ENCODE results near the gene CAMK2B. TPM values are rescaled to one million over a fixed set of nuclear protein-coding genes. Genes with fewer than 3 reads are reported as not detected.

The CAMK2B gene
- total RNA-seq, 1 experiment from 2014 or later: 0.34 TPM

DNA sequence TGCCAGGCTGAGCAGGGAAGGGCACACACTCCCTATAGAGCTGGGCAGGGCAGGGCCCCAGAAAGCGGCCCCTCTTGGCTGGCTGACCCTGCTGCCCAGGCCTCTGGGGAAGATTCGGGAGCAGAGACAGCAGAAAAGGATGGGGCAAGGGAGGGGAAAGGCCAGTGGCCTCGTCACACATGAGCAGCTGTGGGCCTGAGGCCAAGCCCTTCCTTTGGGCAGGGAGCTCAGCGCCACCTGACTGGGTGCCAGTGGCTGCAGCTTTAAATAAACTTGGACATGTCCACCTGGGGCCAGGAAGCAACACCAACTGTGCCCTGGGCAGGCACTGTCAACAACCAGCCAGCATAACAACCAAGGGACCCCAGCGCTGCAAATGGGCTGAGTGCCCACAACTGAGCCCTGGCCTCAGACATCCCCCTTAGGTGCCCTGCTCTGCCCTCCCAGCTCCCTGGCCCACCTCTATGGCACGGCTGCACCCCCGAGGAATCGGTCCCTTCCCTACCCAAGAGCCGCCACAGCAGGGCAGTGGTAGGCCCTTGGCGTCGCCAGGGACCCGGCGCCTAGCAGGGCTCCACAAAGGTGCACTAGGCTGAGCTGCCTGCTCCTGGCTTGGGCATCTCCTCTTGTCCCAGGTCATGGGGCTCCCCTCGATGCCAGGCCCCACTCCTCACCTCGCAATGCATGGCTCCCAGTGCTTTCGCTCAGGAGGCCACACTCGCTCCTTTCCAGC, 2.6 kb downstream of the CAMK2B start (continued):
- TF ChIP-seq, protein P1, sequence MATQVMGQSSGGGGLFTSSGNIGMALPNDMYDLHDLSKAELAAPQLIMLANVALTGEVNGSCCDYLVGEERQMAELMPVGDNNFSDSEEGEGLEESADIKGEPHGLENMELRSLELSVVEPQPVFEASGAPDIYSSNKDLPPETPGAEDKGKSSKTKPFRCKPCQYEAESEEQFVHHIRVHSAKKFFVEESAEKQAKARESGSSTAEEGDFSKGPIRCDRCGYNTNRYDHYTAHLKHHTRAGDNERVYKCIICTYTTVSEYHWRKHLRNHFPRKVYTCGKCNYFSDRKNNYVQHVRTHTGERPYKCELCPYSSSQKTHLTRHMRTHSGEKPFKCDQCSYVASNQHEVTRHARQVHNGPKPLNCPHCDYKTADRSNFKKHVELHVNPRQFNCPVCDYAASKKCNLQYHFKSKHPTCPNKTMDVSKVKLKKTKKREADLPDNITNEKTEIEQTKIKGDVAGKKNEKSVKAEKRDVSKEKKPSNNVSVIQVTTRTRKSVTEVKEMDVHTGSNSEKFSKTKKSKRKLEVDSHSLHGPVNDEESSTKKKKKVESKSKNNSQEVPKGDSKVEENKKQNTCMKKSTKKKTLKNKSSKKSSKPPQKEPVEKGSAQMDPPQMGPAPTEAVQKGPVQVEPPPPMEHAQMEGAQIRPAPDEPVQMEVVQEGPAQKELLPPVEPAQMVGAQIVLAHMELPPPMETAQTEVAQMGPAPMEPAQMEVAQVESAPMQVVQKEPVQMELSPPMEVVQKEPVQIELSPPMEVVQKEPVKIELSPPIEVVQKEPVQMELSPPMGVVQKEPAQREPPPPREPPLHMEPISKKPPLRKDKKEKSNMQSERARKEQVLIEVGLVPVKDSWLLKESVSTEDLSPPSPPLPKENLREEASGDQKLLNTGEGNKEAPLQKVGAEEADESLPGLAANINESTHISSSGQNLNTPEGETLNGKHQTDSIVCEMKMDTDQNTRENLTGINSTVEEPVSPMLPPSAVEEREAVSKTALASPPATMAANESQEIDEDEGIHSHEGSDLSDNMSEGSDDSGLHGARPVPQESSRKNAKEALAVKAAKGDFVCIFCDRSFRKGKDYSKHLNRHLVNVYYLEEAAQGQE (IDR thresholded peaks at IDR 0.05; ENCODE audit: low read depth): no peak
- TF ChIP-seq CBX3 (IDR thresholded peaks at IDR 0.05; ENCODE audit: low read depth) (no peak), POLR2AphosphoS5 (IDR thresholded peaks at IDR 0.05; ENCODE audit: low read depth, low read length) (no peak), YY1 (IDR thresholded peaks at IDR 0.05; ENCODE audit: extremely low read depth, insufficient replicate concordance, low read depth, low read length) (no peak), EZH2 (IDR thresholded peaks at IDR 0.05) (no peak), CEBPB (IDR thresholded peaks at IDR 0.05; ENCODE audit: low read depth) (no peak)

DNA sequence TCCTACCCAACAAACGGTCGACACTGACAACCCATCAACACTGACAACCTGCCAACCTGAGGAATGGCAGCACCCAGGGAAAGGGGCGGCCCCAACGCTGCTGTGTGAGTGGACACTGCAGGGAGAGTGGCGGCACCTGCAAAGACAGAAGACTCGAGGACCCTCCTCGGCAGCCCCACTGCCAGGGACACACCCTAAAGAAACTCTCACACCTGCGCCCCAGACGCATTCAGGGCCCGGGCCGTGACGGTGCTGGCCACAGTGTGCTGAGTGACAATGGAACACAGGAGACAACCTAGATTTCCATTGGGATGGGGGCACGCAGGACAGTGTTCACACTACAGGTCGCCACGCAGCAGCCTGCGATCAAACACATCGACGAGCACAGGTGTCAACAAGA, 3.6 kb downstream of the CAMK2B start:
- no peaks in the 10 kb centered on the region for H3K4me1 ChIP-seq (ENCODE audit: control insufficient read depth in 1 of 2, insufficient read depth in 2 of 2, low read length in 2 of 2)
- H3K27ac ChIP-seq (ENCODE audit: low read depth, low read length): no peak overlapping the region
- intact Hi-C loops (cut with micrococcal nuclease): no loop called here
- RAD21 ChIA-PET (ENCODE audit: low non-redundant PET in 1 of 2, low total read pairs in 2 of 2, uncharacterized antibody in 2 of 2, unreplicated experiment in 2 of 2): no interaction called here
- H3K27me3 ChIP-seq (ENCODE audit: insufficient read depth, low read length): no peaks in the 10 kb centered on the region
- POLR2A ChIA-PET: no interaction called here
- CTCF ChIA-PET: no interaction called here
- no peaks in the 10 kb centered on the region for H4K20me1 ChIP-seq (ENCODE audit: insufficient read depth)
- no peaks in the 10 kb centered on the region for H3K9me3 ChIP-seq (ENCODE audit: control insufficient read depth in 1 of 2, insufficient read depth in 1 of 2, low read depth in 1 of 2, low read length in 2 of 2)
- no peak overlapping the region for H3K4me2 ChIP-seq (ENCODE audit: low read length)
- H3K9me2 ChIP-seq (ENCODE audit: insufficient read depth): no peaks in the 10 kb centered on the region
- no peaks in the 10 kb centered on the region for H3K36me3 ChIP-seq (ENCODE audit: control insufficient read depth in 1 of 2, insufficient read depth in 2 of 2, low read length in 2 of 2)
- H3K79me2 ChIP-seq (ENCODE audit: insufficient read depth, low read length): no peaks in the 10 kb centered on the region
- ATAC-seq (no peak), DNase-seq (ENCODE audit: low read depth, low spot score) (no peak)
- H2AFZ ChIP-seq (ENCODE audit: low read depth, low read length, poor library complexity, severe bottlenecking): no peak overlapping the region
- no peak overlapping the region for H3K4me3 ChIP-seq (replicated peaks in 1 of 2; ENCODE audit: low read depth in 1 of 2, low read length in 2 of 2)
- H3K9ac ChIP-seq (ENCODE audit: low read length): no peak overlapping the region
- BruUV-seq (replicated peaks): no TSS peak
- no peak for TF ChIP-seq SIN3A (IDR thresholded peaks at IDR 0.05; ENCODE audit: low read depth)
- no peak for TF ChIP-seq SP1 (IDR thresholded peaks at IDR 0.05; ENCODE audit: low read depth)
- TF ChIP-seq, protein P1 (IDR thresholded peaks at IDR 0.05; ENCODE audit: low read depth): no peak
- no peak for TF ChIP-seq POLR2AphosphoS5 (IDR thresholded peaks at IDR 0.05; ENCODE audit: low read depth, low read length)
- no peak for TF ChIP-seq ZNF274 (IDR thresholded peaks at IDR 0.05; ENCODE audit: low read depth, low read length)
- TF ChIP-seq JUND (IDR thresholded peaks at IDR 0.05): no peak
- TF ChIP-seq, protein P2, sequence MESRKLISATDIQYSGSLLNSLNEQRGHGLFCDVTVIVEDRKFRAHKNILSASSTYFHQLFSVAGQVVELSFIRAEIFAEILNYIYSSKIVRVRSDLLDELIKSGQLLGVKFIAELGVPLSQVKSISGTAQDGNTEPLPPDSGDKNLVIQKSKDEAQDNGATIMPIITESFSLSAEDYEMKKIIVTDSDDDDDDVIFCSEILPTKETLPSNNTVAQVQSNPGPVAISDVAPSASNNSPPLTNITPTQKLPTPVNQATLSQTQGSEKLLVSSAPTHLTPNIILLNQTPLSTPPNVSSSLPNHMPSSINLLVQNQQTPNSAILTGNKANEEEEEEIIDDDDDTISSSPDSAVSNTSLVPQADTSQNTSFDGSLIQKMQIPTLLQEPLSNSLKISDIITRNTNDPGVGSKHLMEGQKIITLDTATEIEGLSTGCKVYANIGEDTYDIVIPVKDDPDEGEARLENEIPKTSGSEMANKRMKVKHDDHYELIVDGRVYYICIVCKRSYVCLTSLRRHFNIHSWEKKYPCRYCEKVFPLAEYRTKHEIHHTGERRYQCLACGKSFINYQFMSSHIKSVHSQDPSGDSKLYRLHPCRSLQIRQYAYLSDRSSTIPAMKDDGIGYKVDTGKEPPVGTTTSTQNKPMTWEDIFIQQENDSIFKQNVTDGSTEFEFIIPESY (IDR thresholded peaks at IDR 0.05; ENCODE audit: extremely low read depth, insufficient replicate concordance, low read length): no peak
- no peak for TF ChIP-seq EZH2phosphoT487 (IDR thresholded peaks at IDR 0.05; ENCODE audit: borderline replicate concordance)
- no peak for TF ChIP-seq TCF7L2 (IDR thresholded peaks at IDR 0.05; ENCODE audit: borderline replicate concordance, extremely low read depth, insufficient read depth, insufficient read length)
- TF ChIP-seq POLR2A (IDR thresholded peaks at IDR 0.05; ENCODE audit: borderline replicate concordance, extremely low read depth, insufficient read depth, insufficient read length): no peak
- no peak for TF ChIP-seq CBX3 (IDR thresholded peaks at IDR 0.05; ENCODE audit: low read depth)
- TF ChIP-seq, protein P3, sequence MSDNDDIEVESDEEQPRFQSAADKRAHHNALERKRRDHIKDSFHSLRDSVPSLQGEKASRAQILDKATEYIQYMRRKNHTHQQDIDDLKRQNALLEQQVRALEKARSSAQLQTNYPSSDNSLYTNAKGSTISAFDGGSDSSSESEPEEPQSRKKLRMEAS (IDR thresholded peaks at IDR 0.05): no peak
